Tibial artery (tissue), 4 donors: ENCODE data around the gene EIPR1.

Experiments used
- DNase-seq, 2 donors: peaks; one replicate each; pipeline ENCODE4 v3.0.0-alpha.2; 2019
- H3K27ac ChIP-seq, 2 donors: fragments of 200-600 bp; sonication (generic) in 1 of 2; 1 replicate in 1 of 2; 2 replicates in 1 of 2; pipeline ENCODE4 v1.5.1; 2018 to 2019; ENCODE audit warnings: mild to moderate bottlenecking in 1 of 2
- H3K27me3 ChIP-seq, 2 donors: fragments of 200-600 bp; sonication (generic) in 1 of 2; one replicate each; pipeline versions ENCODE4 v1.5.1 to v1.6.0; 2016 to 2019
- H3K36me3 ChIP-seq, 3 donors: fragments of 200-600 bp; sonication (generic) in 2 of 3; one replicate each; pipeline ENCODE4 v1.5.1; 2016 to 2019; ENCODE audit warnings: mild to moderate bottlenecking in 2 of 3
- H3K4me1 ChIP-seq, 4 donors: fragments of 200-600 bp; sonication (generic) in 2 of 4; 1 replicate in 3 of 4; 2 replicates in 1 of 4; pipeline ENCODE4 v1.5.1; 2016 to 2019
- H3K4me3 ChIP-seq, 2 donors: fragments of 200-600 bp; sonication (generic) in 1 of 2; 1 replicate in 1 of 2; 2 replicates in 1 of 2; pipeline ENCODE4 v1.5.1; 2018 to 2019; ENCODE audit warnings: mild to moderate bottlenecking in 2 of 2
- H3K9me3 ChIP-seq, 3 donors: fragments of 200-600 bp; sonication (generic) in 1 of 3; one replicate each; pipeline ENCODE4 v1.5.1; 2016 to 2019
- CTCF ChIP-seq, 2 experiments: fragments of 200-600 bp in 1 of 2; fragments of 450-650 bp in 1 of 2; IDR thresholded peaks; one replicate each; pipeline ENCODE4 v1.5.1; 2017 to 2019; ENCODE audit warnings: antibody characterized with exemption in 2 of 2, mild to moderate bottlenecking in 1 of 2, moderate library complexity in 1 of 2
- intact Hi-C: fragments of 100-400 bp; cut with DNase I; formaldehyde crosslinking; loops from one replicate; pipeline ENCODE4 v1.15.0; 2023; ENCODE audit warnings: low total_unique reads

The EIPR1 gene

DNA sequence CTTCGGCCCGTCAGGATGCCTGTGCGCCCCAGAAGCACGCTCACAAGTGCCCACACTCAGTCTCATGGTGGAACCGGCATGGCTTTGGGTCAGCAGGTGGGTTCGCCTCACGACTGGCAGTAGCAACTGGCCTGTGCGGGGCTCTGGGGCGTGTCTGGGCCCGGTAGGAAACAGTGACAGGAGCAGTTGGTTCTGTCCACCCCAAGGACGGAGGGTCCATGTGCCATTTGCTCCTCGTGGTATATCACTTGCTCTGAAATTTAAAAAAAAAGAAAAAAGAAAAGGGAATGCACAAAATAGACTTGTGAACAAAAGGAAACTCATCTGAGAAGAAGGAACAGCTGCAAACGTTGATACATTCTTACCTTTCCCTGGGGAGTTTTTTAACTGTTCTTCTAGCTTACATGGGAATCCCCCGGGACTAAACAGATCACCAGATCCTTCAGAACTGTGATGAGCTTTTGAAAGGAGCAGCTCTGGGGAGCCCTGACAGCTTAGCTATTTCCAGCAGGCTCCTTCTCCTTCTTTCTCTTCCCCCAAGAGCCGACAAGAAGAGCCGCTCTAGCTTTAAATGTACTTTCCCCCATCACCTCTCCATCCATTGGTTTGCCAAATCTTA, 44.7 kb upstream of the EIPR1 start:
- intact Hi-C loops, result loop anchor here (2.0 kb wide), 1 partner anchor 229 kb away; no protein-coding TSS in a partner anchor
- no peaks in the 10 kb centered on the region for H3K27me3 ChIP-seq
- H3K36me3 ChIP-seq, result peaks cover 18 to 82% (median 66%) of the 10 kb centered on the region in 3 donors
- TF ChIP-seq CTCF (IDR thresholded peaks at IDR 0.05), result no peak
- H3K9me3 ChIP-seq, result no peaks in the 10 kb centered on the region
- no peak overlapping the region for H3K27ac ChIP-seq
- no peak for DNase-seq
- H3K4me3 ChIP-seq, result no peak overlapping the region
- H3K4me1 ChIP-seq, result no peaks in the 10 kb centered on the region

GRCh38 chr2:3421580-3421979, 44.0 kb upstream of the EIPR1 start:
- Histone ChIP-seq H3K27ac (no peak overlapping the region), H3K36me3 (peaks cover 18 to 75% (median 63%) of the 10 kb centered on the region in 3 donors), H3K27me3 (no peaks in the 10 kb centered on the region), H3K4me1 (no peaks in the 10 kb centered on the region), H3K9me3 (no peaks in the 10 kb centered on the region), H3K4me3 (no peak overlapping the region)
- intact Hi-C loops, result no loop called here
- no peak for TF ChIP-seq CTCF (IDR thresholded peaks at IDR 0.05)
- no peak for DNase-seq

DNA sequence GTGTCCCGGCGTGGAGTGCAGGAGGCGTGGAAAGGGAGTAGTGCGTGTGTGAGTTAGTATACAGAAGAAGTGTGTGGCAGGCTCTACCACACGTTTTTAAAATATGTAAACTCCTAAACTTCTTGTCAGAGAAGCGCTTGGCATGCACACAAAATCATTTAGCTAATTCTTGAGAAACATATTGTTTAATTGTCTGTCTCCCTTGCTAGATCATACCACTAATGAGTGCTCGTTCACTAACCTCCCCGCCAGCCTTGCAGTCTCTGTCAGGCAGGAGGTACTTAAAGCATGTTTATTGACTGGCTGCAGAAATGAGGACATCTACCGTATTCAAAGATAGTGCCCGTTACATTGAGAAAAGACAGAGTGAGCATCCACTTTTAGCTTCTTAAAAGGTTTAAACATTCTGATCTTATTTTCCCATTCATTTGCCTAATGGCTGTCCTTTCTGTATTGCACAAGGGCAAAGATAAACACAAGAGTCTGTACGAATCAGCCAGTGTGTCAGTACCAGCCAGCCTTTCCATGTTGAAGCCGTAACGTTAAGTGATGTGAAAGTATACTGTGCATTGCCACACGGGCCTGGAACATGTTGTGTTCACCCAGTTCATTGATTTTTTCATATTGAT, 43.3 kb upstream of the EIPR1 start:
- H3K4me3 ChIP-seq, result no peak overlapping the region
- H3K4me1 ChIP-seq, result no peaks in the 10 kb centered on the region
- no peaks in the 10 kb centered on the region for H3K9me3 ChIP-seq
- TF ChIP-seq CTCF (IDR thresholded peaks at IDR 0.05), result no peak
- no peaks in the 10 kb centered on the region for H3K27me3 ChIP-seq
- intact Hi-C loops, result no loop called here
- H3K27ac ChIP-seq, result no peak overlapping the region
- DNase-seq, result no peak
- peaks cover 18 to 72% (median 58%) of the 10 kb centered on the region in 3 donors for H3K36me3 ChIP-seq

DNA sequence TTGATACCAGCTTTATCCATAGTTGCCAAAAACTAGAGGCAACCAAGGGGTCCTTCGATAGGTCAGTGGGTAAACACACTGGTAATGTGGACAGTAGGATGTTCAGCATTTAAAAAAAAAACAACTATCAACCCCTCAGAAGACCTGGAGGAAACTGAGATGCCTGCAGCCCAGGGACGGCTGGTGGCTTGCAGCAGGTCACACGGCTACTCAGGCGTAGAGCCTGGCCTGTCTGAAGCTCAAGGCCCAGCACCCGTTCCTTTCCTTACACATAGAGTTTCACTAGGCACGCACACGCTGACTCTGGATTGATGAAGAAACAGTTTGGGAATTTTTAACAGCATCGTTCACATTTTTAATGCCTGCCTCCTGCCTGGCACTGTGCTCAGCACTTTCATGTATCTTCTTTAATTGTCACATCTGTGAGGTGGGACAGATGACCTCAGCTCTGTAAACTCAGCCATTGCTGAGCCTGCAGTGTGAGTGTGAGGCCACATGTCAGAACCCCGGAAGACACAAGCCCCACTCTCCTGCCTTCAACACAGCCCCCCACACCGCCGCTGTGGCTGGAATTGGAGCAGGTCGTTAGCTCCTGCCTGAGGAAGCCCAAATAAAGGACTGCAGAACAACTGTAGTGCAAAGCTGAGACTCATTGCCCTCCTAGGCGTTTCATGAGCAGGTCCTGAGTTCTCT, 42.6 kb upstream of the EIPR1 start:
- no peak overlapping the region for H3K27ac ChIP-seq
- no peaks in the 10 kb centered on the region for H3K27me3 ChIP-seq
- no peak for DNase-seq
- intact Hi-C loops, result no loop called here
- no peaks in the 10 kb centered on the region for H3K9me3 ChIP-seq
- TF ChIP-seq CTCF (IDR thresholded peaks at IDR 0.05), result no peak
- H3K4me1 ChIP-seq, result no peaks in the 10 kb centered on the region
- peaks cover 14 to 70% (median 55%) of the 10 kb centered on the region in 3 donors for H3K36me3 ChIP-seq
- H3K4me3 ChIP-seq, result no peak overlapping the region

DNA sequence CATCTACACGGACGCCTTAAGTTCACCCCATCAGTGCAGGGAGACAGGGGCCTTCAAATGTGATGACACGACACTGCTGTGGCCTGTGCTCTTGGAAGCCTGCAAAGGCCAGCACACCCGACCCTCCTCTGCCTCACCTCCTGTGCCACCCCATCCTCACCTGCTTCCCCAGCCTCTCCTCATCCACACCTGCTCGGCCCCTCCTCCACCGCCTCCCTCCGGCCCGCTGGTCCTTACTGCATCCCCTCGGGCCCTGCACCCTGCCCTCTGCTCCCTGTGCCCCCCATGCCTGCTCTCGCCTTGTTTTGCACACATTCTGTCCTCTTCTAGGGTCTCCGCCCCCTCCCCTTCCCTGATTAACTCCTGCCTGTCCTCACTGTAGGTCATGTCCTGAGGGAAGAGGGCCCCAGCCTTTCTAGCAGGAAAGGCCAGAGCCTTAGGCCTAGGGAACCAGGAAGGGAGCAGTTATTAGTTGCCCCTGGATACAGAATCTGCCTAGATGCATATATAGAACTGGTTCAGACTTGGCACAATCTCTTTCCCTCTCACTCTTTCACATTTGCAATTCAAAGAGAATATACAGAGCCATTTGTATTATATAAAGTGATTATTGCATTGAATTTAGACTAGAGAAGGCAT, 41.3 kb upstream of the EIPR1 start:
- no peak for DNase-seq
- no peaks in the 10 kb centered on the region for H3K9me3 ChIP-seq
- no peak overlapping the region for H3K27ac ChIP-seq
- H3K36me3 ChIP-seq, result peaks cover 15 to 76% (median 55%) of the 10 kb centered on the region in 3 donors
- H3K4me1 ChIP-seq, result no peaks in the 10 kb centered on the region
- H3K4me3 ChIP-seq, result no peak overlapping the region
- no peaks in the 10 kb centered on the region for H3K27me3 ChIP-seq
- TF ChIP-seq CTCF (IDR thresholded peaks at IDR 0.05), result no peak
- intact Hi-C loops, result no loop called here
